HG02588 (cell line): Measurements from ENCODE around the gene ACP4.
A peak's percentile ranks its signal among the peaks of the same experiment; 100 is the strongest.

Experiments used
- ATAC-seq: cut with Tn5 transposase; IDR thresholded peaks from one replicate; pipeline ENCODE4 v1.9.1; 2021; ENCODE audit warnings: mild to moderate bottlenecking, moderate library complexity; ENCODE audit not compliant: unreplicated experiment

Gene ACP4

GRCh38 chr19:50820549-50821247, 30.5 kb downstream of the ACP4 start:
- no peak for ATAC-seq

- no peak for ATAC-seq
Measured at GRCh38 chr19:50821248-50821612, 31.0 kb downstream of the ACP4 start.

- ATAC-seq: no peak
Measured at GRCh38 chr19:50821622-50822021, 31.4 kb downstream of the ACP4 start.

GRCh38 chr19:50822661-50823208, 32.5 kb downstream of the ACP4 start:
- no peak for ATAC-seq

GRCh38 chr19:50823389-50824042, 33.3 kb downstream of the ACP4 start, which contains the start of gene KLK1:
TSS of gene KLK1 (minus strand) at chr19:50823787. CDS start at chr19:50823748, 39 bp downstream.
- no peak for ATAC-seq

- ATAC-seq: no peak
Measured at GRCh38 chr19:50826492-50827240, 36.5 kb downstream of the ACP4 start.

- no peak for ATAC-seq
Measured at GRCh38 chr19:50827476-50827875, 37.3 kb downstream of the ACP4 start.

- no peak for ATAC-seq
Measured at GRCh38 chr19:50829801-50830200, 39.6 kb downstream of the ACP4 start.

GRCh38 chr19:50830266-50831025, 40.2 kb downstream of the ACP4 start:
- no peak for ATAC-seq

GRCh38 chr19:50831026-50831396, 40.8 kb downstream of the ACP4 start:
- ATAC-seq: no peak

- no peak for ATAC-seq
Measured at GRCh38 chr19:50832666-50833065, 42.5 kb downstream of the ACP4 start.

- no peak for ATAC-seq
Measured at GRCh38 chr19:50833117-50833801, 43.0 kb downstream of the ACP4 start, which contains the start of gene KLK15. TSS of gene KLK15 (minus strand) at chr19:50833574. CDS start at chr19:50831492, 2,082 bp downstream.

- no peak for ATAC-seq
Measured at GRCh38 chr19:50833802-50834167, 43.6 kb downstream of the ACP4 start.

GRCh38 chr19:50835103-50835784, 45.0 kb downstream of the ACP4 start:
- no peak for ATAC-seq

- ATAC-seq: peak; percentile 77
Measured at GRCh38 chr19:50835785-50836542, 45.7 kb downstream of the ACP4 start.

- ATAC-seq: no peak
Measured at GRCh38 chr19:50836543-50837195, 46.5 kb downstream of the ACP4 start.

GRCh38 chr19:50837300-50837699, 47.1 kb downstream of the ACP4 start:
- no peak for ATAC-seq

- no peak for ATAC-seq
Measured at GRCh38 chr19:50838239-50838638, 48.0 kb downstream of the ACP4 start.
